ENCODE data around the gene BCOR.

DNA sequence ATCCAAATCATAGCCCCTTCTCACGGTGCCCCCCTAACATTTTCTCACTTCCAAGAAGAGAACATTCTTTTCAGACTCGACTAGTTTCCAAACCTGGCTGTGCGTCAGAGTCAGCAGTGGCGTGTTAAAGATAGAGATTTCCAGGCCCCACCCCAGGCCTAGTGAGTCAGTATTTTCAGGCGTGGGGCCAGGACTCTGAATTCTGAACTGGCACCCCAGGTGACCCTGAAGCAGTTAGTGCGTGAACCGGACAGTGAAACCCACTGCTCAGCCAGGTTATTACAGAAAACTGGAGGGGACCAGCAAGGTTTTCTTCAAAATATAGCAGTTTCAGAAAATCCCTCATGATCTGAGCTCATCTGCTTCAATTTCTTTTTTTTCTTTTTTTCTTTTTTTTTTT lies 35.0 kb upstream of the BCOR start:
- TF ChIP-seq EZH2 (IDR thresholded peaks at IDR 0.05; ENCODE audit: borderline replicate concordance, low read depth, low read length, poor library complexity, severe bottlenecking), result no peak
- TF ChIP-seq, protein P1, sequence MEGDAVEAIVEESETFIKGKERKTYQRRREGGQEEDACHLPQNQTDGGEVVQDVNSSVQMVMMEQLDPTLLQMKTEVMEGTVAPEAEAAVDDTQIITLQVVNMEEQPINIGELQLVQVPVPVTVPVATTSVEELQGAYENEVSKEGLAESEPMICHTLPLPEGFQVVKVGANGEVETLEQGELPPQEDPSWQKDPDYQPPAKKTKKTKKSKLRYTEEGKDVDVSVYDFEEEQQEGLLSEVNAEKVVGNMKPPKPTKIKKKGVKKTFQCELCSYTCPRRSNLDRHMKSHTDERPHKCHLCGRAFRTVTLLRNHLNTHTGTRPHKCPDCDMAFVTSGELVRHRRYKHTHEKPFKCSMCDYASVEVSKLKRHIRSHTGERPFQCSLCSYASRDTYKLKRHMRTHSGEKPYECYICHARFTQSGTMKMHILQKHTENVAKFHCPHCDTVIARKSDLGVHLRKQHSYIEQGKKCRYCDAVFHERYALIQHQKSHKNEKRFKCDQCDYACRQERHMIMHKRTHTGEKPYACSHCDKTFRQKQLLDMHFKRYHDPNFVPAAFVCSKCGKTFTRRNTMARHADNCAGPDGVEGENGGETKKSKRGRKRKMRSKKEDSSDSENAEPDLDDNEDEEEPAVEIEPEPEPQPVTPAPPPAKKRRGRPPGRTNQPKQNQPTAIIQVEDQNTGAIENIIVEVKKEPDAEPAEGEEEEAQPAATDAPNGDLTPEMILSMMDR (conservative IDR thresholded peaks at IDR 0.05; ENCODE audit: low read depth, low read length), result no peak
